HCT116 (cell line): ENCODE data around the gene CDH10. TPM values are rescaled to one million over a fixed set of nuclear protein-coding genes. Genes with fewer than 3 reads are reported as not detected.

Experiments used
- ATAC-seq: fragments of 200-7000 bp; cut with Tn5 transposase; 2 replicates; pipeline ENCODE4 v1.9.1; 2020; ENCODE audit warnings: mild to moderate bottlenecking, moderate library complexity
- BruUV-seq: library from RNA; stranded (reverse); fragments of 400-500 nt; replicated peaks from 2 replicates; lab custom pipeline; 2021; lab: Mats Ljungman, UMichigan
- CTCF ChIA-PET: fragments of 300-600 bp; sonication (Branson Sonifier 250); formaldehyde crosslinking; loops from one replicate; lab custom pipeline; 2021; ENCODE audit warnings: antibody characterized with exemption; lab: Charles Lee
- POLR2A ChIA-PET: fragments of 300-600, 350-600 bp; sonication (Branson Sonifier 250); formaldehyde crosslinking; loops from one replicate; lab custom pipeline; 2021; ENCODE audit warnings: antibody characterized with exemption; lab: Charles Lee
- RAD21 ChIA-PET, 2 experiments: fragments of 300-600 bp; sonication (Branson Sonifier 250); formaldehyde crosslinking; loops; one replicate each; lab custom pipeline; 2023; ENCODE audit warnings: low total read pairs in 2 of 2; ENCODE audit not compliant: uncharacterized antibody in 2 of 2, unreplicated experiment in 2 of 2, low non-redundant PET in 1 of 2; lab: Charles Lee
- DNase-seq: peaks from one replicate; pipeline ENCODE4 v3.0.0-alpha.2; 2010; ENCODE audit warnings: low read depth, low spot score
- H2AFZ ChIP-seq: fragments of 200-600 bp; shearing (Covaris generic), sonication (generic); 2 replicates; pipeline ENCODE4 v1.6.1; 2017; ENCODE audit warnings: low read depth, mixed run types, mixed read lengths, antibody characterized with exemption, low read length; ENCODE audit not compliant: poor library complexity, severe bottlenecking
- H3K27ac ChIP-seq: 2 replicates; pipeline ENCODE4 v1.5.1; 2012; ENCODE audit warnings: low read depth, low read length
- H3K27me3 ChIP-seq: fragments of 200-600 bp; sonication (generic); 2 replicates; pipeline ENCODE4 v1.6.1; 2016; ENCODE audit warnings: mixed run types, low read length, mixed read lengths; ENCODE audit not compliant: insufficient read depth
- H3K36me3 ChIP-seq, 2 experiments: fragments of 200-500 bp in 1 of 2; fragments of 200-600 bp in 1 of 2; sonication (Bioruptor generic) in 1 of 2; sonication (generic) in 1 of 2; 2 replicates each; pipeline versions ENCODE4 v1.5.1 to v1.6.1; 2014 to 2016; ENCODE audit warnings: low read length in 2 of 2, inconsistent platforms in 1 of 2, mixed read lengths in 1 of 2, mixed run types in 1 of 2; ENCODE audit not compliant: insufficient read depth in 2 of 2, control insufficient read depth in 1 of 2
- H3K4me1 ChIP-seq, 2 experiments: fragments of 200-600 bp in 1 of 2; sonication (generic) in 1 of 2; 2 replicates each; pipeline versions ENCODE4 v1.5.1 to v1.6.1; 2012 to 2017; ENCODE audit warnings: low read length in 2 of 2, inconsistent platforms in 1 of 2, mild to moderate bottlenecking in 1 of 2, mixed read lengths in 1 of 2, mixed run types in 1 of 2, moderate library complexity in 1 of 2; ENCODE audit not compliant: insufficient read depth in 2 of 2, control insufficient read depth in 1 of 2
- H3K4me2 ChIP-seq: fragments of 200-600 bp; sonication (generic); 2 replicates; pipeline ENCODE4 v1.6.1; 2017; ENCODE audit warnings: mixed run types, low read length, mixed read lengths
- H3K4me3 ChIP-seq, 2 experiments: fragments of 200-600 bp in 1 of 2; sonication (generic) in 1 of 2; replicated peaks in 1 of 2; 2 replicates each; pipeline ENCODE4 v1.5.1; 2011 to 2016; ENCODE audit warnings: low read length in 2 of 2, control low read depth in 1 of 2, low read depth in 1 of 2, mild to moderate bottlenecking in 1 of 2, mixed read lengths in 1 of 2, mixed run types in 1 of 2
- H3K79me2 ChIP-seq: fragments of 200-600 bp; sonication (generic); 2 replicates; pipeline ENCODE4 v1.6.1; 2017; ENCODE audit warnings: mild to moderate bottlenecking, mixed run types, low read length, moderate library complexity, mixed read lengths; ENCODE audit not compliant: insufficient read depth
- H3K9ac ChIP-seq: fragments of 200-600 bp; sonication (generic); 2 replicates; pipeline ENCODE4 v1.6.1; 2016; ENCODE audit warnings: low read length, mixed read lengths
- H3K9me2 ChIP-seq: fragments of 200-600 bp; sonication (generic), shearing (Covaris generic); 2 replicates; pipeline ENCODE4 v1.6.1; 2017; ENCODE audit warnings: mixed run types, mild to moderate bottlenecking, moderate library complexity; ENCODE audit not compliant: insufficient read depth
- H3K9me3 ChIP-seq, 2 experiments: fragments of 200-500 bp in 1 of 2; fragments of 200-600 bp in 1 of 2; sonication (Bioruptor generic) in 1 of 2; sonication (generic) in 1 of 2; 2 replicates each; pipeline ENCODE4 v1.6.1; 2014 to 2017; ENCODE audit warnings: low read length in 2 of 2, mixed read lengths in 2 of 2, inconsistent platforms in 1 of 2, low read depth in 1 of 2, mild to moderate bottlenecking in 1 of 2, mixed run types in 1 of 2, moderate library complexity in 1 of 2; ENCODE audit not compliant: control insufficient read depth in 1 of 2, insufficient read depth in 1 of 2
- H4K20me1 ChIP-seq: fragments of 200-600 bp; sonication (generic), shearing (Covaris generic); 2 replicates; pipeline ENCODE4 v1.6.1; 2017; ENCODE audit warnings: mixed run types, mild to moderate bottlenecking, moderate library complexity; ENCODE audit not compliant: insufficient read depth
- ATF3 ChIP-seq: IDR thresholded peaks from 2 replicates; pipeline ENCODE4 v1.6.1; 2012
- CBX3 ChIP-seq: IDR thresholded peaks from 2 replicates; pipeline ENCODE4 v1.6.1; 2012; ENCODE audit warnings: low read depth
- CEBPB ChIP-seq: IDR thresholded peaks from 2 replicates; pipeline ENCODE4 v1.6.1; 2012; ENCODE audit warnings: low read depth
- EGR1 ChIP-seq: IDR thresholded peaks from 2 replicates; pipeline ENCODE4 v1.6.1; 2012; ENCODE audit warnings: low read depth
- ELF1 ChIP-seq: IDR thresholded peaks from 2 replicates; pipeline ENCODE4 v1.6.1; 2012; ENCODE audit warnings: low read depth, borderline replicate concordance
- EZH2 ChIP-seq: fragments of 200-600 bp; sonication (generic); IDR thresholded peaks from 2 replicates; pipeline ENCODE4 v1.6.1; 2017; ENCODE audit warnings: antibody characterized with exemption, mixed run types
- EZH2phosphoT487 ChIP-seq: fragments of 200-600 bp; IDR thresholded peaks from 2 replicates; pipeline ENCODE4 v1.6.1; 2018; ENCODE audit warnings: antibody characterized with exemption, borderline replicate concordance
- JUND ChIP-seq: IDR thresholded peaks from 2 replicates; pipeline ENCODE4 v1.6.1; 2012
- MAX ChIP-seq: IDR thresholded peaks from 2 replicates; pipeline ENCODE4 v1.6.1; 2012
- REST ChIP-seq: IDR thresholded peaks from 2 replicates; pipeline ENCODE4 v1.6.1; 2012; ENCODE audit warnings: low read depth
- SIN3A ChIP-seq: IDR thresholded peaks from 2 replicates; pipeline ENCODE4 v1.6.1; 2012; ENCODE audit warnings: low read depth
- SP1 ChIP-seq: IDR thresholded peaks from 2 replicates; pipeline ENCODE4 v1.6.1; 2012; ENCODE audit warnings: low read depth
- SRF ChIP-seq: IDR thresholded peaks from 2 replicates; pipeline ENCODE4 v1.6.1; 2012; ENCODE audit warnings: low read depth
- ZBTB33 ChIP-seq: IDR thresholded peaks from 2 replicates; pipeline ENCODE4 v1.6.1; 2011; ENCODE audit warnings: mild to moderate bottlenecking, low read length, moderate library complexity; ENCODE audit not compliant: insufficient replicate concordance; ENCODE audit errors: extremely low read depth
- ZFX ChIP-seq: fragments of 450-650 bp; IDR thresholded peaks from 2 replicates; pipeline ENCODE4 v1.6.1; 2017
- ZNF274 ChIP-seq: fragments of 200-500 bp; sonication (Bioruptor generic); IDR thresholded peaks from 2 replicates; pipeline ENCODE4 v1.6.1; 2014; ENCODE audit warnings: mild to moderate bottlenecking, low read depth, low read length, inconsistent platforms
- intact Hi-C: fragments of 100-400 bp; cut with micrococcal nuclease; formaldehyde crosslinking; loops from 2 replicates; pipeline ENCODE4 v1.10.0; 2022
- total RNA-seq: library from RNA; stranded (reverse); gene quantifications from one replicate; pipeline ENCODE4 v1.2.1, GENCODE V29; 2021; ENCODE audit not compliant: unreplicated experiment

The CDH10 gene
- total RNA-seq, 1 experiment from 2014 or later: not detected

- Histone ChIP-seq H2AFZ (no peak overlapping the region), H3K4me1 (no peaks in the 10 kb centered on the region), H3K4me3 (no peak overlapping the region), H3K9ac (no peak overlapping the region), H3K4me2 (no peak overlapping the region), H3K9me2 (no peaks in the 10 kb centered on the region), H4K20me1 (no peaks in the 10 kb centered on the region; the same call in 1 of the 2 replicates), H3K9me3 (peaks cover 6 to 7% of the 10 kb centered on the region in 2 experiments; a peak in 1 of 4 replicates), H3K27me3 (no peaks in the 10 kb centered on the region), H3K36me3 (no peaks in the 10 kb centered on the region), H3K27ac (no peak overlapping the region), H3K79me2 (no peaks in the 10 kb centered on the region)
- TF ChIP-seq ELF1 (no peak), JUND (no peak), MAX (no peak), CEBPB (no peak), ZNF274 (no peak), CBX3 (no peak), SIN3A (no peak), SRF (no peak), EZH2 (no peak), SP1 (no peak), REST (no peak), EGR1 (no peak), ATF3 (no peak), ZFX (no peak), ZBTB33 (no peak), EZH2phosphoT487 (no peak)
- RAD21 ChIA-PET: no interaction called here
- DNase-seq: no peak
- POLR2A ChIA-PET: no interaction called here
- no peak for ATAC-seq
- CTCF ChIA-PET: no interaction called here
- no TSS peak for BruUV-seq
- intact Hi-C loops: no loop called here
Observed at GRCh38 chr5:24566933-24567332, 77.8 kb downstream of the CDH10 start.
